ENCODE results near the gene EVI5.

- peak; percentile 49 to 64 (median 58) for TF ChIP-seq CTCF (IDR thresholded peaks at IDR 0.05)
- TF ChIP-seq POLR2A (IDR thresholded peaks at IDR 0.05) = no peak
Observed at GRCh38 chr1:92817986-92818764, 33.3 kb upstream of the EVI5 start.

All from breast epithelium (tissue), 3 donors.